ENCODE measurements around the gene MPV17. TPM values are rescaled to one million over a fixed set of nuclear protein-coding genes. Genes with fewer than 3 reads are reported as not detected.

MPV17 gene
- total and polyA plus RNA-seq, 9 of the 15 experiments (the other 6 are each of a cell fraction or from before 2014, with no cell fraction given) = 54.7 to 140 (median 70.2) TPM

GRCh38 chr2:27356382-27357181 is 33.7 kb upstream of the MPV17 start, which contains the start of gene GTF3C2 (continued):
- TF ChIP-seq ZBTB9 (CRISPR knock-in tag; IDR thresholded peaks at IDR 0.05) (no peak), ELK1 (CRISPR knock-in tag; IDR thresholded peaks at IDR 0.05) (no peak), ZHX1 (conservative IDR thresholded peaks at IDR 0.05; ENCODE audit: low read length) (0 out of 2 replicates have a peak, but pooled peaks have one; percentile 4), KAT2B (IDR thresholded peaks at IDR 0.05; ENCODE audit: low read depth, low read length) (no peak), ZNF318 (IDR thresholded peaks at IDR 0.05; ENCODE audit: borderline replicate concordance in 1 of 2, low read depth in 1 of 2) (no peak), L3MBTL2 (IDR thresholded peaks at IDR 0.05) (peak; percentile 97), SMARCC2 (IDR thresholded peaks at IDR 0.05; ENCODE audit: low read depth) (no peak), USF1 (CRISPR knock-in tag; IDR thresholded peaks at IDR 0.05) (peak; percentile 68), ZNF174 (CRISPR knock-in tag; IDR thresholded peaks at IDR 0.05) (no peak), ZNF76 (CRISPR knock-in tag; IDR thresholded peaks at IDR 0.05; ENCODE audit: borderline replicate concordance) (no peak), NBN (IDR thresholded peaks at IDR 0.05; ENCODE audit: low read depth) (peak; percentile 56), ZNF408 (CRISPR knock-in tag; IDR thresholded peaks at IDR 0.05; ENCODE audit: low read depth) (no peak)

Data from K562 (cell line).